HG03097 (cell line): ENCODE results near the gene EPM2A.
"Not testable (repeated sequence)": the region's sequence is repeated elsewhere in the genome, so short reads cannot be mapped to it uniquely, and the experiment has no call there.

ENCODE experiments used
- ATAC-seq: cut with Tn5 transposase; IDR thresholded peaks from one replicate; pipeline ENCODE4 v1.9.1; 2021; ENCODE audit not compliant: unreplicated experiment, low FRiP score

Gene EPM2A

DNA sequence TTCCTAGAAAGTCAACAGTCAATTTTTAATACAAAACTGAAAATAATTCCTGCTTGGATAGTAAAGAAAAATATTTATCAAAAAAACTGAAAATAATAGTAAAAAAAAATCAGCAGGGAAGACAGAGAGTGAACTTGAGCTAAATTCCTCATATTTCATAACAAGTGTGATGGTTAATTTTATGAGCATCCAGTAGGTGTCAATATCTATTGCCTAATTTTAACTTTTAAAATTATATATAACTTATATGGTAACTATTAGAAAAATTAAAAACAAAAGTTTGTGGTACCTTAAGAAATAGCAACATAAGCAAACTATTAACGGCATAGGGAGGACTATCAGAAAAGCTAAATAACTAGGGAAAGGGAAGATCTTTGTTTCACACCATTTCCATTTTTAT is 2.1 kb downstream of the EPM2A start:
- no peak for ATAC-seq

DNA sequence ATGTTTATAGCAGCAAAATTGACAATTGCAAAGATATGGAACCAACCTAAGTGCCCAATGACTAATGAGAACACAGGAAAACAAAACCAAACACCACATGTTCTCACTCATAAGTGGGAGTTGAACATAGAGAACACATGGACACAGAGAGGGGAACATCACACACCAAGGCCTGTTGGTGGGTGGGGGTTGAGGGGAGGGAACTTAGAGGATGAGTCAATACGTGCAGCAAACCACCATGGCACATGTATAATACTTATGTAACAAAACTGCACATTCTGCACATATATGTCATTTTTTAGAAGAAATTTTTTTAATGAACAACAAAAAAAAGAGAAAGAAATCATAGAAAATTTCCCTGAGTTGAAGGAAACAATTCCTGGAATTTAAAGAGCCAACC is 3.9 kb downstream of the EPM2A start:
- ATAC-seq: no peak

DNA sequence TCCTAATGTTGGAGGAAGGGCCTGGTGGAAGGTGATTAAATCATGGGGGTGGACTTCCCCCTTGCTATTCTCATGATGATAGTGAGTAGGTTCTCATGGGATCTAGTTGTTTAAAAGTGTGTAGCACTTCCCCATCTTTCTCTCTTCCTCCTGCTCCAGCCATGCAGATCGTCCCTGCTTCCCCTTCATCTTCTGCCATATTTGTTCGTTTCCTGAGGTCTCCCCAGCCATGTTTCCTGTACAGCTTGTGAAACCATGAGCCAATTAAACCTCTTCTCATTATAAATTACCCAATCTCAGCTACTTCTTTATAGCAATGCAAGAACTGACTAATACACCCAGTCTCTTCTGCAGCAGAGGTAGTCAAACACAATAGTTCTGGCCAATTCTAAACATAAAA is 5.4 kb downstream of the EPM2A start:
- no peak for ATAC-seq

DNA sequence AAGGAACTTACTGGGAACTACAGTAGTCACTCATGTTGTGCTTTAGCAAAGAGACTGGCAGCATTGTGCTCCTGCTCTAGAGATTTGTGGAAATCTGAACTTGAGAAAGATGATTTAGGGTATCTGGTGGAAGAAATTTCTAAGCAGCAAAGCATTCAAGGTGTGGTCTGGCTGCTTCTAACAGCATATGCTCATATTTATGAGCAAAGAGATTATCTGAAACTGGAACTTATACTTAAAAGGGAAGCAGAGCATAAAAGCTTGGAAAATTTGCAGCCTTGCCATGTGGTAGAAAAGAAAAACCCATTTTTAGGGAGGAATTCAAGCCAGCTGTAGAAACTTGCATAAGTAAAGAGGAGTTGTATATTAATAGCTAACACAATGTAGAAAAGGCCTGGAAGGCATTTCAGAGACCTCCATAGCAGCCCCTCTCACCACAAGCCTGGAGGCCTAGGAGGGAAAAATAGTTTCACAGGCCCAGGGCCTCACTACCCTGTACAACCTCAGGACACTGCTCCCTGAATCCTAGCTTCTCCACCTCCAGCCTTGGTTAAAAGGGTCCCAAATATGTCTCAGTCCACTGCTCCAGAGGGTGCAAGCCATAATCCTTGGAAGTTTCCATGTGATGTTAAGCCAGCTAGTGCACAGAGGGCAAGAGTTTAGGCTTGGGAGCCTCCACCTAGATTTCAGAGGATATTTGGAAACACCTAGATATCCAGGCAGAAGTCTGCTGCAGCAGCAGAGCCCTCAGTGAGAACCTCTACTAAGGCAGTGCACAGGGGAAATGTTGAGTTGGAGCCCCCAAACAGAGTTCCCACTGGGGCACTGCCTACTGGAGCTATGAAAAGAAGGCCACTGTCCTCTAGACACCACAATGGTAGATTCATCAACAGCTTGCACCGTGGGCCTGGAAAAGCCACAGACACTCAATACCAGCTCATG is 6.6 kb downstream of the EPM2A start:
- ATAC-seq: no peak

DNA sequence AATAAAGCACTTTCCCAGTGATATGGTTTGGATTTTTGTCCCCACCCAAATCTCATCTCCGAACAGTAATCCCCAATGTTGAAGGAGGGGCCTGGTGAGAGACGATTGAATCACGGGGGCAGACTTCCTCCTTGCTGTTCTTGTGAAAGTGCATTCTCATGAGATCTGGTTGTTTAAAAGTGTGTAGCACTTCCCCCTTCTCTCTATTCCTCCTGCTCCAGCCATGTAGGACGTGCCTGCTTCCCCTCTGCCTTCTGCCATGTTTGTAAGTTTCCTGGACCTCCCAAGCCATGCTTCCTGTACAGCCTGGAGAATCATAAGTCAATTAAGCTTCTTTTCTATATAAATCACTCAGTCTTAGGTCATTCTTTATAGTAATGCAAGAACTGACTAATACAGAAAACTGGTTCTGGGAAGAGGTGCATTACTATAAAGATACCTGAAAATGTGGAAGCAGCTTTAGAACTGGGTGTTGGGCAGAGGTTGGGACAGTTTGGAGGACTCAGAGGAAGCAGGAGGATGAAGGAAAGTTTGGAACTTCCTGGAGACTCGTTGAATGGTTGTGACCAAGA is 7.4 kb downstream of the EPM2A start:
- ATAC-seq: no peak

DNA sequence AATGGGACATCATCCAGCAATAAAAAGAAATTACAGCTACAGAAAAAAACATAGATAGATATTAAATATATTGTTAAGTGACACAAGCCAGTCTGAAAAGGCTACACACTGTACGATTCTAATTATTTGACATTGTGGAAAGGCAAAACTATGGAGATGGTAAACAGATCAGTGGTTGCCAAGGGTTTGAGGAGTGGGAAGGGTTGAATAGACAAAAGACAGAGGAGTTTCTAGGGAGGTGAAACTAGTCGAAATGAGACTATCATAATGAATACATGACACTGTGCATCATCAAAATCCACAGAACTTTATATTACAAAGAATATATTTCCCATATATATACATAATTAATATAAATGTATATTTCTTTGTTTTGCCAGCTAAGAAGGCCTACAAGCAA is 9.8 kb downstream of the EPM2A start:
- ATAC-seq: no peak

DNA sequence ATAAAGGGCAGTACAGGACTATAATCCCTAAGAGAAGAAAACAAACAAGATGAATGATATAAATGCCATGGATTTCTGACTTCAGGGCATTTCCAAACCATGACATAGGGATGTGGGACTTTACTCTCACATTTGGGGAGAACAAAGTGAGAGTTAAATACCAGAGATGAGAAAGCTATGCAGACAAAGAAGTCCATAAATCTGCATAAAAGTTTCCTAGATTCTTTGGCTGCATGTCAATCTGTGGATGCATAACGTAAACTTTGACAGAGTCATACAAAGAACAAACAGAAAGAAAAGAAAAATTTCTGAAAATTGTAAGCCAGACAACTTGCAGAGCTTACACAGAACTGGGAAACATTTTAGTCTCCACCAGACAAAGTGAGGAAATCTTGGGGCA is 11.7 kb downstream of the EPM2A start:
- no peak for ATAC-seq

DNA sequence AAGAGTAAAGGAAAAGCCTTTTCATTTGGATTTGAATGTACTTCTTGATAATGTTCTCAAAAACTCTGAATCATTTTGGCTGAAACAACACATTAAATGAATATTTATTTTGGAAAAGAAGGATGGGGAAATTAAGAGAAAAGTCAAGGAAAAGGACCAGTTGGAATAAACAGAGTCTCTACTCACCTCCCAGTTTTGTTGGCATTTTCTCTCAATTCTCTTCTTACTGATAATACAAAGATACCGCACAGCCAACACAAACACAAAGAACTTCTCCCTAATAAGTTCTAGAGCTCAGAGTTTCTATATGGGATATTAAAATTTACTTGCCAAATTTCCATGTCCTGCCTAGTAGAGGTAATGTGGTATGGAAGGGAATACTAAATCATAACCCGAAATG is 13.1 kb downstream of the EPM2A start:
- no peak for ATAC-seq

DNA sequence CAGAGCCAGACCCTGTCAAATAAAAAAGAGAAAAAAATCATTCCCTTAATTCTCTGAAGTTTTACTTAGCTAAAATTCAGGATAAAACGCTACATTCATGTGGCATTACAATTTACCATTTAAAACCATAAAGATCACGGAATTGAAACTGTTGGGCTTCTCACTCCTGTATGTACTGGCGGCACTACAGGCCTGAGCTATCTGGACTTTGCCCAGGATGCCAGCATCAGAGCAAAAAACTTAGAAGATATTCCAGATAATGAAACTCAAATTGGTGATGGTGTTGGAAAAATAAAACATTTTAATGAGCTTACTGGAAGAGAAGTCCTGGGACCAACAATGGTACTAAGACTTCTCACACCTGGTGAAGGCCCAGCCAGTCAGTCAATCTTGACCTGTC is 14.2 kb downstream of the EPM2A start:
- no peak for ATAC-seq

DNA sequence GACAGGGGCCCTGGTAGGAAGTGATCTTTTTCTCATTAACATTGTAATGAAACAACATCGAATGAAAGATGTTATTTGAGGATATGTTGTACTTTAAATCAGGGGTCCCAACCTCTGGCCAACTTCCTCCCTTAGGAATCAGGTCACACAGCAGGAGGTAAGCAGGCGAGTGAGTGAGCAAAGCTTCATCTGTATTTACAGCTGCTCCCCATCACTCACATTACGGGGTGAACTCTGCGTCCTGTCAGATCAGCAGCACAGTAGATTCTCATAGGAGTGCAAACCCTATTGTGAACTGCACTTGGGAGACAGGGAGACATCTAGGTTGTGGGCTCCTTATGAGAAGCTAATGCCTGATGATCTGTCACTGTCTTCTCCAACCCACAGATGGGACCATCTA is 19.9 kb downstream of the EPM2A start:
- ATAC-seq: no peak

DNA sequence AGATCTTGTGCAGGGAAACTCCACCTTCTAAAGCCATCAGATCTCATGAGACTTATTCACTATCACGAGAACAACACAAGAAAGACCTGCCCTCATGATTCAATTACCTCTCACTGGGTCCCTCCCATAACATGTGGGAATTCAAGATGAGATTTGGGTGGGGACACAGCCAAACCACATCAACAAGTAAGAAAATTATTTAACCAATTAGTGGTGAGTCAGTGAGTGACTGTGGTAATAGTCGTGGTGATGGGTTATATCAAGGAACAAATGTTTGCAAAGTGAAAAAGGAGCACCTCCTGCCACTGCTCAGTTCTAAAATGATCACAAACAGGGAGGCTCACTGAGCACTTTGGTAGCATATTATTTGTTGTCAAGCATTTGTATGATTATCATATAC is 20.6 kb downstream of the EPM2A start:
- no peak for ATAC-seq

DNA sequence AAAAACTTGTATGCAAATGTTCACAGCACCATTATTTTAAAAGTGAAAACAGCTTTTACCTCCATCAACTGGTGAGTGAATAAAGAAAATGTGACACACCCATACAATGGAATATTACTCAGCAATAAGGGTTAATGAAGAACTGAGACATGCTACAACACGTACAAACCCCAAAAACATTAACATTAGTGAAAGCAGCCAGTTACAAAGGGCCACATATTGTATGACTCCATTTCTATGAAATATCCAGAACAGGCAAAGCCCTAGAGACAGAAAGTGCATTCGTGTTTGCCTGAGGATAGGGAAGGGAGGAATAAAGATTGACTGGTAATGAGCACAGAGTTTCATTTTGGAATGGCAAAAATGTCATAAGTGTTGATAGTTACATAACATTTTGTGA is 21.5 kb downstream of the EPM2A start:
- ATAC-seq: no peak

DNA sequence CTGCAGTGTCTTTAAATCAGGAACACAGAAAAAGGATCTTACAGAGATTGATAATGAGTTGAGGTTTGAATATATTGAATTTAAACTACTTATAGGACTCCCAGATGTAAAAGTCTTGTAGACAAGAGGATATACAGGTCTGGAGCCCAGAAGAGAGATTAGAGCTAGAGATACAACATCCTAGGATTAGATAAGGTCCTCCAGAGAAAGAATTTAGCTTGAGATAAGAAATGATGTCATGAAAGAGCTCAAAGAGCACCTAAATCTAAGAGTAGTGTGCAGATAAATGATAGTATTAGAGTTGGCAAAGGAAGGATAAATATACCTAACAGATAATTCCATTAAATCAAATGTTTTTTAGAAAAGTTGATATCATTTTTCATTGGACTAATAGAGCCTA is 23.9 kb downstream of the EPM2A start:
- no peak for ATAC-seq

DNA sequence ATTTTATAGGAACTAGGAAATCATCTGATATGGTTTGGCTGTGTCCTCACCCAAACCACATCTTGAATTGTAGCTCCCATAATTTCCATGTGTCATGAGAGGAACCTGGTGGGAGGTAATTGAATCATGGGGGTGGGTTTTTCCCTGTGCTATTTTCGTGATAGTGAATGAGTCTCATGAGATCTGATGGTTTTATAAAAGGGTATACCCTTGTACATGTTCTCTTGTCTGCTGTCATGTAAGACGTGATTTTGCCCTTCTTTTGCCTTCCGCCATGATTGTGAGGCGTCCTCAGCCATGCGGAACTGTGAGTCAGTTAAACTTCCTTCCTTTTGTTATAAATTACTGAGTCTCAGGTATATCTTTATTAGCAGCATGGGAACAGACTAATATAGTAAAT is 27.9 kb downstream of the EPM2A start:
- no peak for ATAC-seq

DNA sequence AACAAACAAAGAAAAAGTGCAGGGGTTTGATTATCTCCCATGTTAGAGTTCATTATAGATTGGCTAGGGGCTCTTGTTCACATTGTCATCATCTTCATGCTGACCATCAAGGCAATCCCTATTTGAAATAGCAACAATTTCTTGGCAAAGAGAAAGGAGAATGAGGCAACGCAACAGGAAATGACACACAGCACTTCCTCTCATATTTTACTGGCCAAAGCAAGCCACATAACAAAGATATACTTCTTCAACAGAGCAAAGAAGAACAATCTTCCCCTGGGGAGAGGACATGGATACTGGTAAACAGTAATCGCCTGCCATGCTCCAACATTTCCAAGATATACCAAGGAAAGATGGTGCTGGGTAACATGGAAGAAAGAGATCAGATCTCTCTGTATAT is 29.8 kb downstream of the EPM2A start:
- ATAC-seq: no peak

DNA sequence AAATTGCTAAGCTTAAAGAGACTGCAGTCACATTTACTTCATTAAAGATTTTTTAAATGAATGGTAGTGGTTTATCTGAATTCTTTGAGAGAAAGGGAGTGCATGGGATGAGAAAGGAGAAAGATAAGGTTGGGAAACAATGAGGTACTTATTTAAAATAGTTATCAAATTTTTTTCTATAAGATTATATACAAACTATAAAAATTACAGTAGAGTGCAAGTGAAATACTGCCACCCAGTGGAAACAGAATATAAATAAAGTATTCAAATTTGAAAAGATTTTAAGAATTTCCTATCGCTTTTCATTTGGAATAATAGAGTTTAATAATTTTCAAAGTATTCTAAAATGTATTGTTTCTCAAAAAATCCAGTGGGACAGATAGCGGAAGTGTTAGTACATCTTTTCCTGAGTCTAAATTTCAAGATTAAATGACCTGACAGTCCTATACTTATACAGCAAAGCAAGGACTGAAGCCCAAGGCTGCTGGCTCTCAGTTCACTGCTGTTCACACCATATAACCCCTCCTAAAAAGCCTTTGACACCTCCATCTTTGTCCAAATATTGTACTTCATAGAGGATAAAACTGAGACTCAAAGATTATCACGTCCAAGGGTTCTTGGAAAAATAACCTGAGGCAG is 31.1 kb downstream of the EPM2A start:
- ATAC-seq: no peak

DNA sequence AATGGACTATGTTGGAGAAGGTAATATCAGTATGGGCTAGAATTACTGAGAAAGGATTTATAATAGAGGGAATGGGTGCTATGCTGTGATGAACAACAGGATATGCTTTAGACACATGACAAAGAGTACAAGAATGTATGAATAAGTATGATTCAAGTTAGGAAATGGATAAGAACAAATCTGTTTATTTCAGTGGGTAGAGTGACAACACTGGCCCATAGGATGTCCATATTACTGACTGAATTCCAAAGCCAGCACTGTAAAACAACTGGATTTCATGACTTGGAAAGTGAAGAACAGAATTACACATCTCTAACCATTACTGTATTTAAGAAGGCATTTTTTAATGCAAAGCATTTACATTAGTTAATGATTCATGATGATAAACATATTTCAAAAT is 35.9 kb downstream of the EPM2A start:
- no peak for ATAC-seq

DNA sequence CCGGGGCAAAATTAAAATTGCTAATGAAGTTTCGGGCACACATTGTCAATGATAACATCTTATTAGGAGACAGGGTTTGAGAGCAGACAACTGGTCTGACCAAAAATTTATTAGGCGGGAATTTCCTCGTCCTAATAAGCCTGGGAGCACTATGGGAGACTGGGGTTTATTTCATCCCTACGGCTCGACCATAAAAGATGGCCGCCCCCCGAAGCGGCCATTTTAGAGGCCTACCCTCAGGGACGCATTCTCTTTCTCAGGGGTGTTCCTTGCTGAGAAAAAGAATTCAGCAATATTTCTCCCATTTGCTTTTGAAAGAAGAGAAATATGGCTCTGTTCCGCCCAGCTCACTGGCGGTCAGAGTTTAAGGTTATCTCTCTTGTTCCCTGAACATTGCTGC is 37.9 kb downstream of the EPM2A start:
- not testable (repeated sequence) for ATAC-seq

DNA sequence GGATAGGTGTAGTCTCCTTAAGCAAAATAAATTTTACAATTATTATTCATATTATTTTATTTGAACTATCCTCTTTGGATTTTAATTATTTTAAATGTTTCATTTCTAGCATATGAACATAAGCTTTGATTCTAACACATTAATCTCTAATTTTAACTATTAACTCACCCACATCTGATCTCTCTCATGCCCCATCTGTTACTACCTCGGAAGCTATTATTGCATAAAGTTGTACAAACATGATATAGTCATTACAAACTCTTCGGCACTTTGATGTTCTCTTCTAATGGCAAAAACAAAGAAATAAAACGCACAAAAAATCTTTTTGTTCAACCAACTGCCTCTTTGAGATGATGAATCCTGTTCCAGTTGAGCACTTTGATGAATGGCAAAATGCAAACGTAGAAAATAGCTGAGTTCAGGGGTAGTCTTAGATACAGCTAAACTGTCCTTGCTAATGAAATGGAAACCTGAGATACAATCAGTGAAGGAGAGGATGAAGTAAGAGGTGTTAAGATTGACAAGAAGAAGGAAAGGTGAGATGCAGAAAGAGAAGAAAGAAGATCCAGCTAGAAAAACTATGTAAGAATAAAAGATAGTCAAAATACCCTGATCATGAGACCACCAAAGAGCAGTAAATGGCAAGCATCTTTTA is 41.1 kb downstream of the EPM2A start:
- ATAC-seq: no peak

DNA sequence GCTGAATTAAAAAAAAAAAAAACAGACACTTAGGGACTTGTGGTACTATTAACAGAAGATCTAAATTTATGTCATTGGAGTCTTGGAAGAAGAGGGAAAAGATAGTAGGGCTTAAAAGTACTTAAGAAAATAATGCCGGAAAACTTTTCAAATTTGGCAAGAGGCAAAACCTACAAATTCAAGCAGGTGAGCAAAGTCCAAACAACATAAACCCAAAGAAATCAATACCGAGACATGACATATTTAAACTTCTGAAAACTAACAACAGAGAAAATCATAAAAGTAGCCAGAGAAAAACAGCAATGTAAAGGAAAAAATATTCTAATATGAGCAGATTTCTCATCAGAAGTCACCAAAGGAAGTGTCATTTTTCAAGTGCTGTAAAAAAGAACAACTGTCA is 44.4 kb downstream of the EPM2A start:
- ATAC-seq: no peak

DNA sequence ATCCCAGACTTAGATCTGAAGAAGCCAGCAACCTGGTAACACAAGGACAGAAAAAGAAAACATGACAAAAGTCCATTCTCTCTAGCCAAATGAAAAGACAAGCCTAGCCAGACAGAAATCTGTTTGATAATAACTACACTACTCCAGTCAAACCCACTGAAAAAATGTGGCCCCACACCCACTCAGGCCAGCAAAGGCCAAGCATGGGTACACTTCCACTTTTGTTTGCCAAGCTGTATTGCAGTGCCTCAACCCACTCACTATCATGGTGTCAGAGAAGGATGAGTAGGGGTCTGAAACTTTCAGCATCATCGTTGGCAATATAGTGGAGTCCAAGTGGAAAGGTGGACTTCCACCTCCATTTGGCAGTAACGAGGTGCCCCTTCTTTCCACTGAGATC is 45.8 kb downstream of the EPM2A start:
- no peak for ATAC-seq
